Activated naive CD8-positive, alpha-beta T cell treated with anti-CD3 and anti-CD28 coated beads, Interleukin-2, amount 50 U/mL, for 16 hours (primary cell): ENCODE measurements around the gene LATS2.

Experiments
- DNase-seq: peaks from one replicate; pipeline ENCODE4 v3.0.0-alpha.2; 2020; ENCODE audit warnings: low read depth, low spot score

Gene LATS2

DNA sequence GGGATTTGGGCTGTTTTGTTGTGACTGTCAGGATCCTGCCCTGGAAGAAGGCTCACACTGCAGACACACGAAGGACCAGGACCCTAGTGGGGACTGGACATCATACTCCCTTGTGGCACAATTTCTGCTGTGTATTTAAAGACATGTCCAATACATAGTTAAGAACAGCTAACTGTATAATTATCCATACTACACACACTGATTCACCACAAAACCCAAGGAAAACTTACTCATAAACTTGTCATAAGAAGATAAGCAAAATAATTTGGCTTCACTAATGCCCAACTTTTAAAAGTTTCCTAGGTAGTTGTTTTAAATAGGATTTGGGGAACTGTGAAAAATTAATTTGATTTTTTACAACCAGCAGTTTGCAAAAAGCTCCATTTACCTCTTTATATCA is 46.1 kb downstream of the LATS2 start:
- DNase-seq = no peak

DNA sequence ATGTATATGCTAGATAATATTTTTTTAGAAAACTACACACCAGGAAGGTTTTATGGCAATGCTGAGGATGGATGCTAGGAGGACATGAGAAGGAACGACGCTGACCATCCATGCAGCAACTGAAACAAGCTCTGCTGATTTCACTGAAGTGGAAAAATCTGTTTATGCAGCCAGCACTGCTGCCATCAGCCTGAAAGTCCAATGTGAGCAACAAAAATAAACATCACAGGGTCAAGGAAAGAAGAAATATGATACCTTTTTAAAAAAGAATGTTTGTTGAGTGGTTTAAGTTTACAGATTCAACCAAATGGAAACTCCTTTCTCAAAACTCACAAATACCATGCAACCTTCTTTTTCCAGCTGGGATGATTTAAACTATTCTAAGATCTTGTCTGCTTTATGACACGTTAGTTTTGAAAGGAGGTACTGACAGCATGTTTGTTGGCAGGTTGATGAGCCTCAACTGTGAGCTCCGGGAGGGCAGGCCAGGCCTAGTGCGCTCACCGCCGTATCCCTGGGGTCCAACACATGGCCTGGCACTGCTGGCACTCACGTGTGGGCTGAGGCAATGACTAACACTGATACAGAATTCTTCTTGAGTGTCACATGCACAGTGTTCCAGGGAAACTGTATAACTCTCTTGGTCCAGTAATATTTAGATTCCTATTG is 46.8 kb downstream of the LATS2 start:
- no peak for DNase-seq

DNA sequence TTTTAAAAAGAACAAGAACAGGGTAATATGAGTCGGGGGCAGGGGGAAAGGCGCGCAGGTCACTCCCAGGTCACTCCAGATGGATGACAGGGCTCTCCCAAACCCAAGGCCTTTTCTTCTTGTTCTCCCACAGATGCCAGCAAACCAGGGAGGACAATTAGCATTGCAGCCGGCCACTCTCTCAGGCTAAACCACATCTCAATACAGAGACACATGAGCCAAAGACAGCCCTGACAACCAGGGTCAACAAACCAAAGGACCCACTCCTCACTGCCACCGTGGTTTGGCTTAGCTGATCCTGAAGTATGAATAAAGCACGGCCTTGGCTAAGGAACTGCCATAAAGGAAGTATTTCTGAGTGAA is 47.3 kb downstream of the LATS2 start:
- no peak for DNase-seq

DNA sequence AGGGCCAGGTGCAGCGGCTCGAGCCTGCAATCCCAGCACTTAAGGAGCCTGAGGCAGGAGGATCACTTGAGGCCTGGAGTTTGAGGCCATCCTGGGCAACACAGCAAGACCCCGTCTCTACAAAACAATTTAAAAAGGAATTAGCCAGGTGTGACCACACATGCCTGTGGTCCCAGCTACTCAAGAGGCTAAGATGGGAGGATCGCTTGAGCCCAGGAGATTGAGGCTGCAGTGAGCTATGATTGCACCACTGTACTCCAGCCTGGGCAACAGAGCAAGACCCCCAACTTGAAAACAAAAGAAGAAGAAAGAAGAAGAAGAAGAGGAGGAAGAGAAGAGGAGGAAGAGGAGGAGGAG is 47.7 kb downstream of the LATS2 start:
- DNase-seq = no peak

DNA sequence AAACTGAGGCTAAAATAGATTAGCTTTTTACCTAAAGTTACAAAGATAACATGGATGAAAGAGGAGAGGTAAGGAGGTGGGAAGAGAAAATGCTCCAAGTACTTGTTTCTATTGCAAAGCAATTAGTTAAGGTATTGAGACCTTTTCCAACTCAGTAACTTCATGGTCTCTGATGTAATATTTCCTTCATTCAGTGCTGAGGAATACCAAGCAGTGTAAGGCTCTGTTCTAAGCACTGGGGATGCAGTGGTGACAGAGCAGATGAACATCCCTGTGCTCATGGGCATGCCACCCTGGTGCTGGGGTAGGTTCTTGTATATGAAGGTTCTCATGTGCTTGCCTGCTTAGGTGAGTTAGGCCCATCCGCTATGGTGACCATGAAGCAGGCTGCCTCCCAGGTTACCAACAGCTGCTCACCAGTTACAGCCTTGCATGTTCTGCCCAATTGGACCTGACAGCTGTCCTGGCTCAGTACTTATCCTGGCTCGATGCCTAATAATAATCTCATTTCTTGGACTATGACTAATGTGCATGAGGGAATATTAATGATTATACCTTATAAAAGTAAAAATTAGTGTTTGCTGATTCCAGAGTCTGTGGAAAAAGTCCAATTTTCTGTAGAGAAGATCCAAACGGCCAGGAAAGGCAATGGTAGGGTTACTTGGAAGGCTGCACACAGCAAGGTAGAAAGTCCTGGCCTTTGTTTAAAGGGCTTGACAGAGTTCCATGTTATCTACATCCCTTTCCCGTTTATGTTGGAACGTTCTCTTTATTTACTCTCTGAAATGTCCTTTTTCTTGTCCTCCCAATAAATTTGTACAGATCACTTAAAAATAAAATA is 48.3 kb downstream of the LATS2 start:
- no peak for DNase-seq

DNA sequence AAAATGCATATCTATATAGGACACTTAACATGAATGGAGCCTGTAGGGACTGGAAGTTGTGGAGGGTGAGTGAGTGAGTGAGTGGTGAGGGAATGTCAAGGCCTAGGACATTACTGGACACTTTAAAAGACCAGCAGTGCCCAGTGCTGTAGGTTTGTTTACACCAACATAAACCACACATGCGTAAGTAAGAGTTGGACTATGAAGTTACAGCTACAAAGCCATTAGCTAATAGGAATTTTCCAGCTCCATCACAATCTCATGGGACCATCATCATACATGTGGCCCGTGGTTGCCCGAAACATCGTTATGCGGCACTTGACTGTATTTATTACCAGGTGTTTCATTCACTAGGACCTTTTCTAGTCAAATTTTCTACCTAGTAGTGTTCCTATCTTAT is 49.2 kb downstream of the LATS2 start:
- no peak for DNase-seq

DNA sequence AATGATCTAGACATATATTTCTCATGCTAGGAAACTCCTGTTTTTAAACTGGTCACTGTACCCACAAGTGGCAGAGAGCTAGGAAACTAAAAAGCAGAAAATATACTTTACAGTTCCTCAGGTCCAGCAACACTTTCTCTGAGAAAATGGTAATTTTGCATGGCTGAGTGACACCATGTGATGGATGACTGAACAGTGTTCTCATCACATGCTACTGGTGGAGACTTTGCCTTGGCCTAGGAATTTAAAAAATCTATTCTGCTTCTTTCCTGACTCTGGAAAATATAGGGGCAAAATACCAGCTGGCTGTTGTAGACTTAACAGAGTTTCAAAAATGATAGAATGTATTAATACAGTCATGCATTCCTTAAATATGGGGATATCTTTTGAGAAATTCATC is 50.0 kb downstream of the LATS2 start:
- no peak for DNase-seq

DNA sequence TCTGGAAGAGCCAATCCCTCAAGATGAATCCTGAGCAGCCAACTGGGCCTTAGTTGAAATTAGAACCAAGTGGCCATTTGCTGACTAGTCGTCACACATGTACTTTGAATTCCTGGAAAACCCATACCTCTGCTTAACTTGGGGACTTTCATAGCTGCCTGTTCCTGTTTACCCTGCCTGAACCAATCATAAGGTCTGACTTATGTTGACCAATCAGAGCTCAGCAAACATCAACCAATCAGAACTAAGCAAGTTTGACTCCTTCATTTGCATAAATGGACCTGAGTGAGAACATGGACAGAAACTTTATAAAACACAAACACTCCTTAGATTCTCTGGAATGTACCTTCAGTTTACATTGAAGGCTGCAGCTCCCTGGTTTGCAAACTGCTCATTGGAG is 50.8 kb downstream of the LATS2 start:
- no peak for DNase-seq

DNA sequence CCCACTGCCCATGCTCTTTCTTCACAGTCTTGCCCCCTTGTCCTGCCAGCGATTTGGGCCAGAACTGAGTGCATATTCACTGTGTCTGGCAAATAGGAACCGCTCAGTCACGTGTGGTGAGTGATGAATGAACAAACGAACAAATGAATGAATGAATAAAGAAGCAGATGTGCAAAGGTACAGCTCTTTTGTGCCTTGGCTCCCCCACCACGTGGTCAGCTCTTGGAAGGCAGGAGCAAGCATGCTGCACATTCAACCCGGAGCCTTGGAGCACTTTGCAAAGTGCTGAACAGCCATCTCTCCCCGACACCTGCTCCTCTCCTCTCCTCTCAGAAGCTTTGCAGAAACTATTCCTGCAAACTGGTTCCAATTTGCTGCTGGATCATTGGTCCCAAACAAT is 52.4 kb downstream of the LATS2 start:
- DNase-seq = no peak

DNA sequence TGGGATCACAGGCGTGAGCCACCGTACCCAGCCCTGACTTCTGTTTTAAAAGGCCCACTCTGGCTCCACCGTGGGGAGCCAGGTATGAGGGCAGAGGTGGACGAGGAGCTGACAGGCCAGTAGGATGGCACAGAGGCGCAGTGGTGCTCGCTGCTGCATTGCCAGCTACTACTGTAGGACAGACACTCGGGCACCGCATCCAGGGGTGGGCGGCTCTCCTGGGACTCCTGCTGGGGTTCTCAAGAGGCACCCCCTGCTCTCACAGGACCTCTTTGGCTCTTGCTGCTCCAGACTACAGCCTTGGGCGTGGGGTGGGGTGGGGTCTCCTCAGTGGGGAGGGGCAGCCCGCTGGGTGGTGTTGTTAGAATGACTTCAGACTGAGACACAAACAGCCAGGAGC is 53.4 kb downstream of the LATS2 start:
- DNase-seq = no peak

DNA sequence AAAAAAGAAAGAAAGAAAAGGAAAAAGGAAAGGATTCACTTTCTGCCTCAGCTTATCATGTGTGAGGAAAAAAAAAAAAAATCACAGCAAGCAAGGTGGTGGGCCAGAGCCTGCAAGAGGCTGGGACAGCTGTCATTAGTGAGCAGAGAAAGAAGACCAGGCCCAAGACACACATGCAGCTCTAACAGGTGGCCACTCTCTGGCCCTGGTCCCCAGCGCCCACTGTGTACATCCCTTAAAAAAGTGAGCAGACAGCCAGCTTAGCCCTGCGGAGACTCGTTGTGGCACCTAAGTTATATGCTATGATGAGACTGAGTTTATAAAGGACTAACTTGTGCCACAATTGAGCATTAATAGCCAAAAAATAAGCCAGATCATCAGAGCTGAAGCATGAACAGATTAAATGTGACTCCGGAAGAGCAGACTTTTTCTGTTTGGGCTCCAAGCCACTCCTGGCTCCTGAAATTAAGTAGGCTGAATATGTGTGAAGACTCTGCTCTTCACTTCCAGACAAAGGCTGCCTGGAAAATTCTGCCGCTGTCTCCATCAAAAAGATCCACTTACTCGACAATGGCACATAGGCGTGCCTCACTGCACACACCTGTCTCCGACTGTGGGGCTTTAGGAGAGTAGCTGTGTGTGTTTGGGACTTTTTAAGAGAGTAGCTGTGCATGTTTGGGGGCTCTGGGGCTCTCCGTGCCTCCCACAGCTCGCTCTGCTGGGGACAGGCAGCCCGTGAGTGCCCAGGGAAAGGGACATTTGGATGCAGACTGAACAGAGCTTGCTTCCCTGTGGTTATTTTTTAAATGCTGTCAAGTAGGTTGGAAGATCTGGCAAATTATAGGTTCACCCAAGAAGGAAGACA is 55.0 kb downstream of the LATS2 start:
- DNase-seq = no peak

DNA sequence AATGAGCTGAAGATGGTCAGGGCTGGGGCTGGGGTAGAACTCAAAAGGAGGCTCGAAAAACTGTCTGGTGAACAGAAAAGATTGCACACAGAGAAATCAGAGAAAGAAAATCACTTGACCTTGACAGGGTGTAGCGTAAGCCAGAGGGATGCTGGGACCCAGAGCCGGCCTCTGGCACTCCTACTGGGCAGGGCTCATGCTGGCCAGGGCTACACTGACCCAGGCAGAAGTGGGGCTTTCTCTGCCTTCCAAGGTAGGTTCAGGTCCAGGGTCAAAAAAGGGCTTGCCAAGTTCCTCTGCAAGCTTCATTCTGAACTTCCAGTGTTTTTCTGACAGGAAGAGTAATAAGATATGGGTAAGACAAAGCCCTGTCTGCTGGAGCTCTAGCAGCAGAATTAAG is 56.2 kb downstream of the LATS2 start:
- DNase-seq = no peak

DNA sequence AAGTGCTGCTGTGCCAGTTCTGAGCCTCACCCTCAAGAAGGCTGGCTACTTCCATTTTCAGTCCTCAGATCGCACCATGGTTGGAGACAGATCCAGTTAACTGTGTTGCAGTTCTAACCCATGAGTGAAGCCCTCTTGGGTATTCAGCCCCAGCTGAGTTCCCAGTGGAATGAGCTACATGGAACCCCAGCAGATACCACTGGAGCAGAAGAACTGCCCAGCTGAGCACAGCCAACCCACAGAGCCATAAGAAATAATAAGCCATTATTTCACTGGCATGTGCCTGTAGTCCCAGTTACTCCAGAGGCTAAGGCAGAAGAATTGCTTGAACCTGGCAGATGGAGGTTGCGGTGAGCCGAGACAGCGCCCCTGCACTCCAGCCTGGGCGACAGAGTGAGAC is 59.9 kb downstream of the LATS2 start:
- no peak for DNase-seq

DNA sequence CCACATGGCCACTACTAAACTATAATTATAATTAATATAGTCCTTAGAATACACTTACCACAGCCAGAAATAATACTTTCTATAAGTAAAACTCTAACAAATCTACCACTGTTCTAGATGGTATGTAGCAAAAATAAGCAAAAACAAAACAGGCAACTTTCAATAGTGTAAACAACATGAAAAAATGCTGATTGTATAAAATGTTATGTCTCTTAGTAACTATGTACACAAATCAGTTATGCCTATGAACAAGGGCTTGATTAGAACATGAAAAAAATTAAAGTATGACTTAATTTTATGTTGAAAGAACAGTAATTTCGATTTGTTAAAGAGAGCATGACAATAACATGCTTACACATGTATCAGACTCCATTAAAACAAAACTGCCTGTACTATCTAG is 60.7 kb downstream of the LATS2 start:
- no peak for DNase-seq

DNA sequence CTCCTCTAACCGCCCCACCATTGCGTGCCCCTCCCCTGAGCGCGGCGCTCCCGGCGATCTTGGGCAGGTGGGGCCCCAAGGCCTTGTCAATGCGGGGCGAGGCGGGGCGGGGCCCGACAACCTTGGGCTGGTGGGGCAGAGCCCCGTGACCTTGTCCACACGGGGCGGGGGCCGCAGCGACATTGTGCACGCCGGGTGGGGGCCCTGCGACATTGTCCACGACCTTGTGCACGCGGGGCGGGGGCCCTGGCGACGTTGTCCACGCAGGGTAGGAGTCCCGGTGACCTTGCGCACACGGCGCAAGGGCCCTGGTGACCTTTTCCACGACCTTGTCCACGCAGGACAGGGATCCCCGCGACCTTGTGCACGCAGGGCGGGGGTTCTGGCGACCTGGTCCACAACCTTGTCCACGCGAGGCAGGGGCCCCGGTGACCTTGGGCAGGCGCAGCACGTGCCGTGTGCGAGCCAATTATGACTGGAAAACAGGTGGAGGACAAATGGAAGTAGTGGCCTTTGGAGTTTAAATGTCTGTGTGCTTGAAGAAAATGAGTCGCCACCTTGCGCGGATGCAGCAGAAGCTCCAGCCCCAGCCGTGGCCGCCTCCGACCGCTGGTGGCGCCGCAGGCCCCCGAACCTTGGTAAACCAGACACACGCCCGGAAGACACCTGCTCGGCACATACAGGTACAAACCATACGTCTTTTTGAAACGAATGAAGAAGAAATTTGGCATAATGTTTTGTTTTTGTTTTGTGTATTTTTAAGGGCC is 62.6 kb downstream of the LATS2 start:
- DNase-seq = no peak

DNA sequence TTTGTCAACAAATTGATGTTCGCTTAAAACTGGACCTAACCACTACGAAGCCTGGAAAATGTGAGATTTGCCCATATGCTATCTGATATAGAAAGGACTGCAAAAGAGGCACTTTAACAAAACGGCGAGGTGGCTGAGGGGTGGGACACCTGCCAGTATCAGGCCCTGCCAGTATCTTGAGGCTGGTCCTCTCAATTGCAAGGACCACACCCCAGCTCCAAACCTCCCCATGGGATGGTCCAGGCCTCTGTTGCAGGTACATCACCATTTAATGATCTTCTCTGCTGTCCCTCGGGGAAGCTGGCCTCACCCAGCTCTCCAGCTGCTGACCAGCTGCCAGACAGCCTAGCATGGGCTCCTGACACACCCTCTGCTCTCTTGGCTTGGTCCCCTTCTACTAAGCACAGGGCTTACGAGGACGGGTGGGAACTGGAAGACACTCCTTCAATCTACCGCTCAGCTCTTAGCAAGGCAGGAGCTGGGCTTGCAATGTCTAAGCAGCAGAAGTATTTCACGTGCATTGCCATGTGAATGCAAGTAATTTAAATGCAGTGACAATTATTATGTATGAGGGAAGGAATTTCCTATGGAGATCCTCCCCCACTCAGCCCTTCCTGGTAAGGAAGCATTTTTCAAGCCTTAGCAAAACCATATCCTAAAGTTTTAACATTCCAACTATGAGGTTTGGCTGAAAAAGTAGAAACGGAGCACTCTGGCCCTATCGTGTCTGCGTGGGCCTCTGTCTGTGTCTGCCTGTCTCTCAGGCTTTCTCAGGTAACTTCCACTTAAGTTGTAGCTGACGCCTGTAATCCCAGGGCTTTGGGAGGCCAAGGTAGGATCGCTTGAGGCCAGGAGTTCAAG is 63.9 kb downstream of the LATS2 start:
- no peak for DNase-seq

DNA sequence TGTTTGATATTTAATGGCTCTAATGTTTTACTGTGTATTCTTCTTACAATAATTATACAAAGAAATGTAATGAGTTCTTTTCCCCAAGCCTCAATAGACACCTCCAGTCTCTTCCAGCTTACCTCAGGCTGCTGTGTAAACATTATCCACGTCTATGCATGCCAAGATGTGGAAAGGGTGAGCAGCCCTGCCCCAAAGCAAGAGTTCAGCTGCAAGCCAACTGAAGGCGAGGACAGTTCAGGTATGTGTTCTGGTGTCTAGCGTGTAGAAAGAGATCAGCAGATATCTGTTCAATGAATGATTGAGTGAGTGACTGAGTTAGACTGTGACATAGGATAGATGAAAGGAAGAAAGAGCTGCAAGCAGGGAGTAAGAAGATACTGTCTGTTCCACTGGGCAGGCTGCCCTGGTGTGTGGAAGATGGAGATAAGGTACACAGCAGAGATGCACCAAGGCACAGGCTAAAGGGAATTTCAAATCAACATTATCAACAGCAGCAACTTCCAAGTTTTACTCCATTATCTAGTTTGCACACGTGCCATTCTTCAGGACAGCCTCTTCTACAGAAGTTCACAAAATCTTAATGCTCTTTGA is 66.0 kb downstream of the LATS2 start:
- DNase-seq = no peak

DNA sequence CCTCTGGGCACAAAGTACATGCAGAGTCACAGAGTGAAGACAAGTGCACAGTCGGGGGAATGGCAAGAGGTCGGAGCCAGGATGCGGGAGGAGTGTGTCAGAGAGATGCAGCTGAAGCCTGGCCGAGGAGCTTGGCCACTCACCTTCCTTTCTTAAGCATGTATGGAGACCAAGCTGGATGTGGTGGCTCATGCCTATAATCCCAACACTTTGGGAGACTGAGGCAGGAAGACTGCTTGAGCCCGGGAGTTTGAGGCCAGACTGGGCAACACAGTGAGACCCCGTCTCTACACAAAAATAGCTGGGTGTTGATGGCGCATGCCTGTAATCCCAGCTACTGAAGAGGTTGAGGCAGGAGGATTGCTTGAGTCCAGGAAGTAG is 67.0 kb downstream of the LATS2 start:
- no peak for DNase-seq

DNA sequence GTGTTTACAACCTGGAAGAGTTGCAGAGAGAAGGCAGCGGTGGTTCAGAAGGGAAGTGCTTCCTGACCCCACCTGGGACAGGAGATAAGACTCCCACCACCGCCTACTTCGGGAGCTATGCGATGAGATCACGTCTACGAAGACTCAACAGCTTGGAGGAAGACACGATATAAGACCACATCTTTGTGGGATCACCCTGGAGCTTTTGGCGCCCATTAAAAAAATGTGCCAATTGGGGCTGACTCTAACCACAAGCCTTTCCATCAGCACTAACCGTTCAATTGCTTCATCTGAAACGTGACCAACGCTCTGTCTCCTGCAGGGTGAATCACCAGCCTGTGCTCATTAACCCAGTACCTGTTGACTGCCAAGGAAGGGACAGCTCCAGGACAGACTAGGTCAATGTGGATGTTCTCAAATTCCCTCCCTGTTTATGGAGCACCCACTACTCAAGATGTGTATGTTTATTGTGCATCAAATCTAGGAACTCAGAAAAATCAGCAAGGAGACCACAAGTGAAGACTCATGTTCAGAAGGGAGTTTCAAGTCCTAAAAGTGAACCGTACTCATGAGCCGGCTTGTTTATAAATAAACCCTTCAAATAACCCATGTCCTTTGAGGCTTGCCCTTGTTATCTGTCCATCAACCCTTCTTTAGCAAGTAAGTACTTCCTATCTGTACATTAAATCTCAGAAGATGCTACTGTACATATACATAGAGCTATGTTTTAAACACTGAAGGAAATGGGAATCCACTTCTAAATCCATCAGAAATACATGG is 67.5 kb downstream of the LATS2 start:
- no peak for DNase-seq

DNA sequence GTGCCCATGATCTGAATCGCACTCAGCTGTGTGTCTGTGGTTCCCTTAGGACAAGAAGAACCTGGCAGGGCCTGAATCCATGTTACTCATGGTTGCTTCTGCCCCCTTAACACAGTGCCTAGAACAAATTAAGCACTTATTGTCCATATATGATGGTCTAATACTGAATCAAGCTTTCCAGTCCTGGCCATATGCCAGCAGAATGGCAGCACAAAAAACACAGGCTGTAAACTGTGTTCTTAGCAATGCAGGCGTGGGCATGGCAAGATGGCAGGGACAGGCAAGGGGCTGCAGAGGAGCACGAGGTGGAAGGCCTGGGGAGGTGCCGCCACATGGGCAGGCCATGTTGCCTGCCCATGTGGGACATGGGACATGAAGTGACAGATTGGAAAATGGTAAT is 68.2 kb downstream of the LATS2 start:
- no peak for DNase-seq
